C4-2B (cell line): ENCODE data around the gene LMCD1.

Experiments
- CTCF ChIP-seq: fragments of 450-650 bp; conservative IDR thresholded peaks from 2 replicates; pipeline ENCODE4 v1.5.1; 2017; ENCODE audit warnings: mild to moderate bottlenecking
- ZFX ChIP-seq: fragments of 450-650 bp; IDR thresholded peaks from 2 replicates; pipeline ENCODE4 v1.6.1; 2017

- TF ChIP-seq CTCF (no peak), ZFX (no peak)
Observed at GRCh38 chr3:8555113-8555661, 53.6 kb downstream of the LMCD1 start.
